Prostate gland (tissue), 2 donors: ENCODE results near the gene OR13J1. TPM values are rescaled to one million over a fixed set of nuclear protein-coding genes. Genes with fewer than 3 reads are reported as not detected.

Source experiments
- DNase-seq: peaks from one replicate; pipeline ENCODE4 v3.0.0-alpha.2; 2019; ENCODE audit warnings: low spot score
- H3K27ac ChIP-seq, 2 donors: fragments of 200-600 bp; sonication (generic); 2 replicates each; pipeline ENCODE4 v1.5.1; 2017 to 2019
- H3K27me3 ChIP-seq: fragments of 200-600 bp; sonication (generic); replicated peaks from 2 replicates; pipeline ENCODE4 v1.5.1; 2019; ENCODE audit not compliant: insufficient read depth
- H3K36me3 ChIP-seq, 2 donors: fragments of 200-600 bp; sonication (generic); 1 replicate in 1 of 2; 2 replicates in 1 of 2; pipeline versions ENCODE4 v1.5.1 to v1.8.1; 2017 to 2019
- H3K4me1 ChIP-seq: fragments of 200-600 bp; sonication (generic); replicated peaks from 2 replicates; pipeline ENCODE4 v1.5.1; 2019
- H3K4me3 ChIP-seq, 2 donors: fragments of 200-600 bp; sonication (generic); 2 replicates each; pipeline ENCODE4 v1.5.1; 2017 to 2019
- H3K9me3 ChIP-seq: fragments of 200-600 bp; sonication (generic); 2 replicates; pipeline ENCODE4 v1.5.1; 2017
- POLR2A ChIP-seq: fragments of 450-650 bp; IDR thresholded peaks from one replicate; pipeline ENCODE4 v1.6.1; 2016; ENCODE audit warnings: antibody characterized with exemption, mild to moderate bottlenecking
- POLR2AphosphoS5 ChIP-seq: sonication (generic); formaldehyde crosslinking; IDR thresholded peaks from one replicate; pipeline ENCODE4 v1.6.1; 2017; ENCODE audit warnings: antibody characterized with exemption
- WGBS: methylation state at CpG from one replicate; pipeline ENCODE4 v1.1.5; 2018; 5-methylcytosine and 5-hydroxymethylcytosine counted together
- intact Hi-C: fragments of 100-400 bp; cut with DNase I; formaldehyde crosslinking; loops from one replicate; pipeline ENCODE4 v1.14.2; 2022
- total RNA-seq, 2 donors: library from RNA; depleted of rRNA; stranded (reverse); fragments of >200 nt; gene quantifications; one replicate each; pipeline ENCODE4 v1.1.0, GENCODE V29; 2016
- TF ChIP-seq, protein P1 (sequence below), 4 experiments: fragments of 200-600 bp in 2 of 4; fragments of 450-650 bp in 2 of 4; sonication (generic) in 2 of 4; IDR thresholded peaks; 1 replicate in 3 of 4; 2 replicates in 1 of 4; pipeline ENCODE4 v1.5.1; 2016 to 2019; ENCODE audit warnings: antibody characterized with exemption in 4 of 4, mild to moderate bottlenecking in 2 of 4, moderate library complexity in 2 of 4

The OR13J1 gene
- total RNA-seq, 2 donors from 2014 or later, result not detected

DNA sequence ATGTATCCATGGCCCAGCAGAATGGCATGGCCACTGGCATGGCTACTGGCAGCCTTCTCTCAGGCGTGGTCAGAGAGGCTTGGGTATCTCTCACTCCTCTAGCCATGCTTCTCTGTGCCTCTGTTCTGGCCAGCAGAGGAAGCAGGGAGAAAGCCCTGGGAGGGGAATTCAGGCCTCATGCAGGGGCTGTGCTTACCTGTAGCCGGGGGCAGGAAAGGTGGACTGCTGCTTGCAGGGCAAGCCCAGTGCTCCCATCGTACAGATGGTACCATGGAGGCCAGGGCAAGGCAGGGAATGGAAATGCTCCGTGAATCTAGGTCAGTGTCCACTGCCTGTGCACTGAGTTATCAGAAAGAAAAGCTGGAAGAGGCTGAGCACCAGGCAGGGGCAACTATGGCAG is 2.7 kb downstream of the OR13J1 start:
- intact Hi-C loops, result no loop called here
- H3K4me1 ChIP-seq, result no peaks in the 10 kb centered on the region
- H3K4me3 ChIP-seq, result no peak overlapping the region
- H3K27me3 ChIP-seq, result no peaks in the 10 kb centered on the region
- 95% methylated on average over 4 of the region's 4 CpGs for WGBS
- no peak for DNase-seq
- no peak overlapping the region for H3K27ac ChIP-seq
- no peaks in the 10 kb centered on the region for H3K36me3 ChIP-seq
- TF ChIP-seq POLR2AphosphoS5 (no peak), POLR2A (no peak)
- TF ChIP-seq, protein P1, sequence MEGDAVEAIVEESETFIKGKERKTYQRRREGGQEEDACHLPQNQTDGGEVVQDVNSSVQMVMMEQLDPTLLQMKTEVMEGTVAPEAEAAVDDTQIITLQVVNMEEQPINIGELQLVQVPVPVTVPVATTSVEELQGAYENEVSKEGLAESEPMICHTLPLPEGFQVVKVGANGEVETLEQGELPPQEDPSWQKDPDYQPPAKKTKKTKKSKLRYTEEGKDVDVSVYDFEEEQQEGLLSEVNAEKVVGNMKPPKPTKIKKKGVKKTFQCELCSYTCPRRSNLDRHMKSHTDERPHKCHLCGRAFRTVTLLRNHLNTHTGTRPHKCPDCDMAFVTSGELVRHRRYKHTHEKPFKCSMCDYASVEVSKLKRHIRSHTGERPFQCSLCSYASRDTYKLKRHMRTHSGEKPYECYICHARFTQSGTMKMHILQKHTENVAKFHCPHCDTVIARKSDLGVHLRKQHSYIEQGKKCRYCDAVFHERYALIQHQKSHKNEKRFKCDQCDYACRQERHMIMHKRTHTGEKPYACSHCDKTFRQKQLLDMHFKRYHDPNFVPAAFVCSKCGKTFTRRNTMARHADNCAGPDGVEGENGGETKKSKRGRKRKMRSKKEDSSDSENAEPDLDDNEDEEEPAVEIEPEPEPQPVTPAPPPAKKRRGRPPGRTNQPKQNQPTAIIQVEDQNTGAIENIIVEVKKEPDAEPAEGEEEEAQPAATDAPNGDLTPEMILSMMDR (IDR thresholded peaks at IDR 0.05), result no peak
- H3K9me3 ChIP-seq, result no peaks in the 10 kb centered on the region

DNA sequence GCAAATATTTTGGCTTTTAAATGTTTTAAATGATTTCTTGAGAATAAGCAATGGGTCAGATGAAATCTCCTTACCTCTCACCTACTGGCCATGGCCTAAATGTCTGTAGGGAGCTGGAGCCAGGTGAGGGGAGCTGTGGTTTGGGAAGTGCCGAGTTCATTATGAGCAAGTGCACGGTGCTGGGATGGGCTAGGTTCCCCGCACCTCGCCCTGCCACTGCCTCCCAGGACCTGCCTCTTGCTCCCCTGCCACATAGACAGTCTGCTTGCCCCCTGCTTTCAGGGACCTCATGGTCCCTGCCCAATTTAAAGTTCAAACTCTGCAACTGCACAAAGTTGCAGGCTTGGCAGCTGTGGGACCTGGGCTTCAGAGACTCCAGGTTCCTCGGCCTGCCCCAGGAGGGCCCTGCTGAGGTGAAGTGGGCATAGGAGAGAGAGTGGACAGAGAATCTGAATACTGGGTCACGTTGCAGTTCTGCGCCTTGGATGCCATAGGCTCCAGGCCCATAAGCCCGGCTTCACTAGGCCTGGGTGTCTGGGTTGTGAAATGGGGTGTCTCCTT is 5.4 kb downstream of the OR13J1 start:
- Histone ChIP-seq H3K36me3 (no peaks in the 10 kb centered on the region), H3K4me1 (no peaks in the 10 kb centered on the region), H3K9me3 (no peaks in the 10 kb centered on the region), H3K4me3 (no peak overlapping the region), H3K27ac (no peak overlapping the region), H3K27me3 (no peaks in the 10 kb centered on the region)
- no peak for TF ChIP-seq POLR2A
- TF ChIP-seq POLR2AphosphoS5, result no peak
- TF ChIP-seq, protein P1 (IDR thresholded peaks at IDR 0.05), result no peak
- WGBS, result 80% methylated on average over 8 of the region's 8 CpGs
- intact Hi-C loops, result no loop called here
- no peak for DNase-seq

DNA sequence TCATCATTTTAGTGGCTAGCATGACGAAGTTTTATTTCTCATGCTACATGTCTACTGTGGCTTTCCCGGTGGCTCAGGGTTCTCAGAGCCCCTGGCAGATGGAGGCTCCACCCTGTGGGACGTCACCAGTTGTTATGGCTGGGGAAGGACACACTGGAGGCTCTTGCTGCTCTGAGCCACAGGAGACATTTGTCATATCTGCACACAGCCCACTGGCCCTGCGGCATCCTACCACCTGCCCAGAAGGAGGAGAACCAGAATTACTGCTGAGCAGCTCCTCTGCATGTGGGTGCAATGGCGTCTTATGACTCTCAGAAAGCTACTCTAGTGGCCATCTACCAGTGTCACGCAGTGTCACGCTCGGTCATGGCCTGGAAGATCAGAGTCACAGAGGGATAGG is 6.6 kb downstream of the OR13J1 start:
- H3K27ac ChIP-seq, result no peak overlapping the region
- TF ChIP-seq POLR2AphosphoS5 (no peak), POLR2A (no peak)
- H3K9me3 ChIP-seq, result no peaks in the 10 kb centered on the region
- no peak for DNase-seq
- no peaks in the 10 kb centered on the region for H3K36me3 ChIP-seq
- WGBS, result 69% methylated on average over 8 of the region's 8 CpGs
- intact Hi-C loops, result no loop called here
- no peaks in the 10 kb centered on the region for H3K4me1 ChIP-seq
- H3K27me3 ChIP-seq, result no peaks in the 10 kb centered on the region
- H3K4me3 ChIP-seq, result no peak overlapping the region

DNA sequence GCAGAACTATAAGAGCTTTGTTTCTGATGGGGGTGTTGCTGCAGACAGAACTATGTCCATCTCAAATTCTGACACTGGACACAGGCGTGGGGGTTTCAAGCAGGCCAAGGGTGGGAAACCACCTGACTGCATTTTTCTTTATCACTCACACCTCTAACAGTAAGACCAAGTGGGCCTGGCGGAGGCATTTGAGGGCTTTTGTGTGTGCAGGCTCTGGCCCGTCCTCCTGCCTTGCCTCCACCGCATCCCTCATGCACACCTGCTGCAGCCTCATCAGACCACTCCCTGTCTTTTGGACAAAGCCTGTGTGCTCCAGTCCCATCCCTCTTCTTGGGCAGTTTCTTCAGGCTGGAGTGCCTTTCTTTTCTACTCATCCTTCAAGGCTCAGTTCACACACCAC is 7.9 kb downstream of the OR13J1 start:
- intact Hi-C loops, result no loop called here
- Histone ChIP-seq H3K27me3 (no peaks in the 10 kb centered on the region), H3K36me3 (no peaks in the 10 kb centered on the region), H3K4me3 (no peak overlapping the region), H3K27ac (no peak overlapping the region), H3K4me1 (no peaks in the 10 kb centered on the region), H3K9me3 (no peaks in the 10 kb centered on the region)
- DNase-seq, result no peak
- 56% methylated on average over 4 of the region's 4 CpGs for WGBS
- TF ChIP-seq, protein P1 (IDR thresholded peaks at IDR 0.05), result no peak

DNA sequence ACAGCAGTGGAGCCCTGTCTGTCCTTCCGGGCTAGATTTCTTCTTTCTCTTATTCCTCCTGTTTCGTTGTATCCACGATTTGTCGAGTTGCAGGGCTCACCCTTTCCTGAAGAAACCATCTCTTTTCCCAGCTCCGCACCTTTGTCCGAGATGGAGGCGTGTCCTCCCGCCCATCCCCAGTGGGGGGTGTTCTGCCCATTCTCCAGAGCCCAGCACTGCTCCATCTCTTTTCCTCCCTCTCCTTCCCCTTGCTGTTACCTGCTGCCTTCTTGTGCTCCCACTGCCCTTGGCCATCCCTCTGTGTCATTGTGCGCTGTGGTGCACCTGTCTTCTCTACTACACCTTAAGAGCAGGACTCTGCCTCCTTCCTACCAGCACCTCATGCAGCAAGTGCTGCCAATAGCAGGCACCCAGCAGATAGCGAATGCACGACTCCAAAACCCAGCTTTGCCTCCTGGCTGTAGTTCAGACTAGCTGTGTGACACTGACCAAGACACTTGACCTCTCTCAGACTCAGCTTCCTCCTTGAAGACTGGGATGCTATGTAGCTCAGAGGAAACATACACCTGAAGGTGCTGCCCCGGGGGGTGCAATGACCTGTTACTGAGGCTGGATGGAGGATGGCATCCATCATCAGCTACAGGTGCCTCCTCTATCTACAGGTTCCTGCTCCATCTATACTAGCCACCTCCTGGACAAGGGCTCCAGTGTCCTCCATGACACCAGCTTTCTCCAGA is 8.9 kb downstream of the OR13J1 start:
- 48% methylated on average over 12 of the region's 12 CpGs for WGBS
- TF ChIP-seq POLR2AphosphoS5, result no peak
- TF ChIP-seq, protein P1 (IDR thresholded peaks at IDR 0.05), result no peak
- TF ChIP-seq POLR2A, result no peak
- Histone ChIP-seq H3K36me3 (no peaks in the 10 kb centered on the region), H3K27ac (no peak overlapping the region), H3K4me1 (no peaks in the 10 kb centered on the region), H3K9me3 (no peaks in the 10 kb centered on the region), H3K27me3 (no peaks in the 10 kb centered on the region), H3K4me3 (no peak overlapping the region)
- DNase-seq, result no peak
- intact Hi-C loops, result no loop called here
